ENCODE measurements around the gene C1QTNF1. TPM values are rescaled to one million over a fixed set of nuclear protein-coding genes. Genes with fewer than 3 reads are reported as not detected.

The C1QTNF1 gene
- polyA plus RNA-seq, 1 donor from 2014 or later: not detected

DNA sequence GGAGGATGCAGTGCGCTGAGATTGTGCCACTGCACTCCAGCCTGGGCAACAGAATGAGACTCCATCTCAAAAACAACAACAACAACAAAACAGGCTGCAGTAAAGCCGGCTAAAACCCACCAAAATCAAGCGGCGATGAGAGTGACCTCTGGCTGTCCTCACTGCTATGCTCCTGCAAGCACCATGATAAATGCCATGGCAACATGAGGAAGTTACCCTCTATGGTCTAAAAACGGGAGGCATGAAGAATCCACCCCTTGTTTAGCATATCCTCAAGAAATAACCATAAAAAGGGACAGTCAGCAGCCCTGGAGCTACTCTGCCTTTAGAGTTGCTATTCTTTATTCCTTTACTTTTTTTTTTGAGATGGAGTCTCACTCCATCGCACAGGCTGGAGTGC is 35.8 kb upstream of the C1QTNF1 start:
- peaks cover 3% of the 10 kb centered on the region for H3K36me3 Mint-ChIP-seq
- H3K4me3 Mint-ChIP-seq: no peak overlapping the region
- peak overlapping the region in 1 of 3 donors; percentile 5 for H3K27ac Mint-ChIP-seq
- peaks cover 12% of the 10 kb centered on the region for H3K27me3 Mint-ChIP-seq
- no peaks in the 10 kb centered on the region for H3K9me3 Mint-ChIP-seq
- H3K4me1 Mint-ChIP-seq: peaks cover 14 to 16% (median 14%) of the 10 kb centered on the region in 3 donors

DNA sequence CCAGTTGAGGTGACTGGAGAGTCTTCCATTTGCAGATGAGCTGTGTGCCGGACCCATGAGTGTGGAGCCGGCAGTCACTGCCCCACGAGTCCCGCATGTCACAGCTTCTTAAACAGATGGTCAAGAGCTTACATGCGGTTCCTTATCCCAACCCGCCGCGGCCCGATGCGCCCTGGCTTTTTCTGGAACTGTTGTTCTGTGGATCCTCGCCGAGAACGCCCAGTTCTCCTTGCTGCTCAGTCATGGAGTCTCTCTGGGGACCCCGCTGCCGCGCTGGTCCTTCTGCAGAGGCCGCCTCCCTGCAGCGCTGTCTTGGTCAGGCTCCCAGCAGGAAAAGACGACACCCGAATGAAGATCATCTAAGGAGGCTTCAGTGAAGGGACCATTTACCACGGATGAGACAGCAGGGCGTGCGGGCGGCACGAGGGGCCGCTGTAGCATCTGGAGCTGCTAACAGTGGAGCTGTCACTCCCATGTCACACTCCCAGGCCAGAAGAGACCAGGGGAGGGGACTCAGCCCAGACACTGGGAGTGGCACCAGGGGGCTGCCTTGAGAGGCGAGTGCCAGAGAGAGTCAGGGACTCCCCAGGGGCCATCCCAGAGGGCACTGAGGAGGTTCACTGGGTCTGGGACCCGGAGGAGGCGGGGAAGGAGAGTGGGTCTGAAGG is 33.5 kb upstream of the C1QTNF1 start:
- Mint-ChIP-seq H3K27ac (no peak overlapping the region), H3K36me3 (peaks cover 3% of the 10 kb centered on the region), H3K4me3 (no peak overlapping the region), H3K27me3 (peaks cover 12% of the 10 kb centered on the region), H3K9me3 (peaks cover 0 to 1% (median 0%) of the 10 kb centered on the region in 3 donors), H3K4me1 (peaks cover 14 to 18% (median 14%) of the 10 kb centered on the region in 3 donors)

- peaks cover 6% of the 10 kb centered on the region for H3K27me3 Mint-ChIP-seq
- H3K4me3 Mint-ChIP-seq: no peak overlapping the region
- H3K9me3 Mint-ChIP-seq: peaks cover 0 to 1% (median 0%) of the 10 kb centered on the region in 3 donors
- H3K27ac Mint-ChIP-seq: no peak overlapping the region
- peaks cover 3% of the 10 kb centered on the region for H3K36me3 Mint-ChIP-seq
- H3K4me1 Mint-ChIP-seq: peaks cover 8 to 13% (median 9%) of the 10 kb centered on the region in 3 donors
These were observed 32.8 kb upstream of the C1QTNF1 start for GRCh38 chr17:78991017-78991738.

GRCh38 chr17:78991906-78992532 is 31.9 kb upstream of the C1QTNF1 start:
- H3K36me3 Mint-ChIP-seq: peaks cover 7% of the 10 kb centered on the region
- H3K4me1 Mint-ChIP-seq: peaks cover 0 to 6% (median under 1%) of the 10 kb centered on the region in 3 donors
- H3K27ac Mint-ChIP-seq: no peak overlapping the region
- H3K4me3 Mint-ChIP-seq: peak overlapping the region in 1 of 4 donors; percentile 17
- peaks cover 0 to 1% (median 0%) of the 10 kb centered on the region in 3 donors for H3K9me3 Mint-ChIP-seq
- H3K27me3 Mint-ChIP-seq: peaks cover under 1% of the 10 kb centered on the region

GRCh38 chr17:78992542-78993212 is 31.3 kb upstream of the C1QTNF1 start:
- peaks cover 0 to 1% (median 0%) of the 10 kb centered on the region in 3 donors for H3K9me3 Mint-ChIP-seq
- H3K27me3 Mint-ChIP-seq: no peaks in the 10 kb centered on the region
- H3K4me1 Mint-ChIP-seq: peaks cover 0 to 4% (median 0%) of the 10 kb centered on the region in 3 donors
- H3K36me3 Mint-ChIP-seq: peaks cover 7% of the 10 kb centered on the region
- peak overlapping the region in 1 of 3 donors; percentile 25 for H3K27ac Mint-ChIP-seq
- H3K4me3 Mint-ChIP-seq: no peak overlapping the region

DNA sequence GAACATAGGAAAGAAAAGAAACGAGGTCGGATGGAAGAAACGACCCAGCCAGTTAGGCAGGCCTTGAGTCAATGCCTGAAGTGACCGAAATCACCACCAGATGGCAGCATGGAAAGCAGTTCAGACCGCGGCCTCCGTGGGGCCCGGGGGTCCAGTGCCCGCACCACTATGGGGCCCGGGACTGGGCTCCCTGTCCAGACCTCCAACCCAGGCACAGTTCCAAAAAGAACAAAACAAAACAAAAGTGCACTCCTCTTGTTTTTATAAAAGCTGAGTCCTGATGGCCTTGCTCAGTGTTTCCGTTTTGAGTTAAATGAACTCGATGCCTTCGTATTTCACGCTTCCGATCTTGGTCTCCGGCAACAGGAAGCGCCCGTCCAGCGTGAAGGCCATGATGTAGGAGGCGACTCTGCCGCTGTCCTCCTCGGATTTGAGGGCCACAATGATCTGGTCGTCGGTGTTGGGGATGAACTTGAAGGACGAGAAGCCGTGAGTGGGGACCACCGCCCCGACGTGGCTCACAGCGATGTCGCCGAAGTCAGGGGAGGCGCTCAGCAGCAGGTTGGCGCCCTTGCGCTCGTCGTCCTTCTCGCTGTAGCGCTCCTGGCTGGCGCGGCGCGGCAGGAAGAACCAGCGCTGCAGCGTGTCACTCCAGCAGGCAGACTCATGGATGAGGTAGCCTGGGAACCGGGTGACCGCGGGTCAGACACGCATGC is 30.6 kb upstream of the C1QTNF1 start:
- H3K4me1 Mint-ChIP-seq: peaks cover 0 to 4% (median 0%) of the 10 kb centered on the region in 3 donors
- H3K4me3 Mint-ChIP-seq: no peak overlapping the region
- H3K27me3 Mint-ChIP-seq: no peaks in the 10 kb centered on the region
- peaks cover 7% of the 10 kb centered on the region for H3K36me3 Mint-ChIP-seq
- H3K9me3 Mint-ChIP-seq: peaks cover 0 to 1% (median 0%) of the 10 kb centered on the region in 3 donors
- H3K27ac Mint-ChIP-seq: peak overlapping the region in 1 of 3 donors; percentile 25

DNA sequence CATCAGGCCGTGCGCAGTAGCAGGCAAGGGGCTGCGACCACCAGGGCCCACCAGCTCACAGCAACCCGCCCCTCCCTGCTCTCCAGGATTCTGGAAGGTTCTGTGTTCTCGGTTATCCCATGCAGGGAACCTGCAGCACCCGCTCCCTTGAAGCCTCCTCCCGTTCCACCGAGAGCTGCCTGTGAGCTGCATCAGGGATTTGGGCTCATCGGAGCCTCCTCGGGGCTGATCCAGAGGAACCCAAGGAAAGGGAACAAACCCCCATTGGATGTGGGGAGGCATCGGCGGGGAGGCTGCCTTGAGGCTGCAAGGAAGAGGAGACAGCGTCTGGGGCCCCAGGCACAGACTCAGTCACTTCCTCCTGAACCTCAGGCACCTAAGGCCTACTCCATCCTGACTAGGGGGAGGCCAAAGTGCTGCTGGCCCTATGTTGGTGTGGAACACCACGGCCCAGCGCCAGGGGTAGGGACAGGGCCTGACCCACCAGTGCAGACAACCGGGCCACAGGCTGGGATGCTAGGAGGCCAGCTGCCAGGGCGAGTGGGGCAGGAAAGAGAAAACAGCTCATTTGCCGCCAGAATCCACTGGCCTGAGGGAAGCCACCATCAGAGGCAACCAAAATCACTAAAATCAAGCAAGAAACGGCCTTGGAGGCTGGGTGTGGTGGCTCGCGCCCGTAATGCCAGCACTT is 29.8 kb upstream of the C1QTNF1 start:
- Mint-ChIP-seq H3K4me3 (no peak overlapping the region), H3K27me3 (no peaks in the 10 kb centered on the region), H3K36me3 (peaks cover 7% of the 10 kb centered on the region), H3K4me1 (peaks cover 0 to 4% (median 0%) of the 10 kb centered on the region in 3 donors), H3K27ac (no peak overlapping the region), H3K9me3 (peaks cover 0 to 1% (median 0%) of the 10 kb centered on the region in 3 donors)

DNA sequence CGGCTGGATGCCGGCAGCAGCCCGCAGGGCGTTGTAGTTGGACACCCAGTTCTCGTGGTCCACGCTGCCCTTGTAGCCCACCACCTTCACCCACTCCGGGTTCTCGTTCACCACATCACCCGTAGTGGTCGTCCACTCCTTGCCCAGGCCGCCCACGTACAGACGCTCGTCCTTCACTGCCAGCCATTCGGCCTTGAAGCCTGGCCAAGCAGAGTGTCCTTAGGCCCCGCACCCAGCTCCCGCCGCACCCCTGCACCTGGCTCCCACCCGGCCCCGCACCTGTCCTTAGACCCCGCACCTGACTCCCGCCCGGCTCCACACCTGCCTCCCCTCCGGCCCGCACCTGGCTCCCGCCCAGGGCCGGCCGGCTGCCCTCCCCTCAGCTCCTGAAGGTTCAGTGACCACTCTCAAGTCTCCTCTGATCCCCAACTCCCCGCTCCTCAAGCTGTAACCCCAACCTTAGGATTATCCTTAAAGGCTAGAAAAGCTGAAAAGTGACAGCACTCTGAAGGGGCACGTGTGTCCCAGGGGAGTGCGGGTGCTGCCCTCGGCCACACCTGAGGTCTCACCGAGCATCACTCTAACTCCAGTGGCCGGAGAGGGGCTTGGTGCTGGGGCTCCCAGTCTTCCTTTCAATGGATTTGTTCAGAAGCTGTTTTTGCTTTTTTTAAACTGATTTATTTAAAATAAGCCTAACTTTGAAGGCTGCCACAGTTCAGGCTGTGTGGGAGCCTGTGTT is 28.8 kb upstream of the C1QTNF1 start:
- H3K27ac Mint-ChIP-seq: no peak overlapping the region
- H3K4me1 Mint-ChIP-seq: peaks cover 0 to 4% (median 0%) of the 10 kb centered on the region in 3 donors
- H3K27me3 Mint-ChIP-seq: no peaks in the 10 kb centered on the region
- peaks cover 6% of the 10 kb centered on the region for H3K36me3 Mint-ChIP-seq
- H3K9me3 Mint-ChIP-seq: peaks cover 0 to 1% (median 0%) of the 10 kb centered on the region in 3 donors
- H3K4me3 Mint-ChIP-seq: no peak overlapping the region

- Mint-ChIP-seq H3K36me3 (peaks cover 4% of the 10 kb centered on the region), H3K4me1 (peaks cover 0 to 4% (median 0%) of the 10 kb centered on the region in 3 donors), H3K27ac (no peak overlapping the region)
These were observed 28.1 kb upstream of the C1QTNF1 start for GRCh38 chr17:78995761-78996451.

DNA sequence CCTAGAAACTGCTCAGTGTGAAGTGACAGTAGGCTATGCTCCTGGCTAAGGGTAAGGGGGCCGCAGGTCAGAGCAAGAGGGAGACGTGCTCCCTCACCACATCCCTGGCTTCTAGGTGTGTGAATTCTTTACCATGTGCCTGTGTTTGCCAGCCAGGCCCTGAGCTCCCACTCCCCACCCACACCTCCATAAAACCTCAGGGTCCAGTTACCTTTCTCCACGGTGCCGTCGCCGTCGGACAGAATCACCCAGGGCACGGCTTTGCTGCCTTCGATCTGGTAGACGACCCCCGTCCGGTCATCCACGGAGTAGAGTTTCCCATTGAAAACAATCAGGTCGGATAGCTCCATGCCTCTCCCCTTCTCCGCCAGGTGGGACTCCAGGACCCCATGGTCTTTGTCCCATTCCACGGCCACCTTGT is 27.2 kb upstream of the C1QTNF1 start:
- no peak overlapping the region for H3K27ac Mint-ChIP-seq
- H3K4me3 Mint-ChIP-seq: no peak overlapping the region
- H3K4me1 Mint-ChIP-seq: peaks cover 0 to 4% (median 0%) of the 10 kb centered on the region in 3 donors
- peaks cover 4% of the 10 kb centered on the region for H3K36me3 Mint-ChIP-seq
- peaks cover 0 to 1% (median 0%) of the 10 kb centered on the region in 3 donors for H3K9me3 Mint-ChIP-seq
- H3K27me3 Mint-ChIP-seq: no peaks in the 10 kb centered on the region

More at GRCh38 chr17:78995761-78996451, 28.1 kb upstream of the C1QTNF1 start:
- Mint-ChIP-seq H3K27me3 (no peaks in the 10 kb centered on the region), H3K4me3 (no peak overlapping the region), H3K9me3 (peaks cover 0 to 1% (median 0%) of the 10 kb centered on the region in 3 donors)

DNA sequence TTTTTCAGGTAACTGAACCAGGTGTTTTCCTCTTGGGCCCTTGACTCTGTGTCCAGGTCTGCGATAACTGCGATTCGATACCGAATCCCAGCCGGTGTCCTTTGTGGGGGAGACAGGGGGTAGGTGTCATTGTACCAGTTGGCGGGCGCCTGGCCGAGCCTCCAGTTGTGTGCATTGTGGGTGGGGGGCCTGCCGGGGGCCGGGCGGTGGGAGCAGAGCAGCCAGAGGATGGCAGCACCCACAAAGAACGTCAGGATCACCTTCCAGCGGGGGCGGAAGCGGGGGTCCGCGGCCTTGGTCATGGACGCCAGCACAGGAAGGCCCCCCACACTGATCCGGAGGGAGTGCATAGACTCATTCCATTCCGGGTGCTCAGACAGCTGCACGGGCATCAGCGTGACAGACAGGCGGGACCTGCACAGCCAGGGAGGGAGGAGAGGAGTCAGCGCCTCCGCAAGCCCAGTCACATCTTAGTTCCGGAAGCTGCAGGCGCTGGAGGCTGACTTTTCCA is 26.7 kb upstream of the C1QTNF1 start:
- Mint-ChIP-seq H3K4me3 (no peak overlapping the region), H3K27ac (no peak overlapping the region), H3K36me3 (peaks cover 4% of the 10 kb centered on the region), H3K27me3 (no peaks in the 10 kb centered on the region), H3K4me1 (peaks cover 0 to 5% (median 0%) of the 10 kb centered on the region in 3 donors), H3K9me3 (peaks cover 0 to 1% (median 0%) of the 10 kb centered on the region in 3 donors)

GRCh38 chr17:78997881-78998280 is 26.1 kb upstream of the C1QTNF1 start:
- H3K27me3 Mint-ChIP-seq: no peaks in the 10 kb centered on the region
- peaks cover 4% of the 10 kb centered on the region for H3K36me3 Mint-ChIP-seq
- H3K4me1 Mint-ChIP-seq: peaks cover 0 to 8% (median 0%) of the 10 kb centered on the region in 3 donors
- H3K27ac Mint-ChIP-seq: peak overlapping the region in 1 of 3 donors; percentile 16
- H3K9me3 Mint-ChIP-seq: peaks cover 0 to 1% (median 0%) of the 10 kb centered on the region in 3 donors
- no peak overlapping the region for H3K4me3 Mint-ChIP-seq

Measured in IgD-negative memory B cell (primary cell).